Left hindlimb (tissue), 1 donor: Measurements from ENCODE around the gene LMOD3.
A peak's percentile ranks its signal among the peaks of the same experiment; 100 is the strongest.

ENCODE experiments used
- DNase-seq: peaks from one replicate; pipeline ENCODE4 v3.0.0-alpha.2; 2018

Gene LMOD3

GRCh38 chr3:69121513-69121912 is 882 bp downstream of the LMOD3 start:
- no peak for DNase-seq

- peak; percentile 60 for DNase-seq
These were observed 1.4 kb downstream of the LMOD3 start for GRCh38 chr3:69120879-69121464.

GRCh38 chr3:69119681-69120080 is 2.7 kb downstream of the LMOD3 start:
- DNase-seq: no peak

GRCh38 chr3:69119138-69119537 is 3.3 kb downstream of the LMOD3 start:
- DNase-seq: no peak

- no peak for DNase-seq
These were observed 3.8 kb downstream of the LMOD3 start for GRCh38 chr3:69118555-69118954.

GRCh38 chr3:69116897-69117296 is 5.5 kb downstream of the LMOD3 start:
- no peak for DNase-seq

GRCh38 chr3:69116162-69116561 is 6.2 kb downstream of the LMOD3 start:
- no peak for DNase-seq

- DNase-seq: no peak
These were observed 6.7 kb downstream of the LMOD3 start for GRCh38 chr3:69115731-69116130.

- DNase-seq: no peak
These were observed 8.9 kb downstream of the LMOD3 start for GRCh38 chr3:69113536-69113935.

- DNase-seq: no peak
These were observed 11.4 kb downstream of the LMOD3 start for GRCh38 chr3:69110941-69111546.

GRCh38 chr3:69108811-69109210 is 13.6 kb downstream of the LMOD3 start:
- no peak for DNase-seq

- no peak for DNase-seq
These were observed 14.6 kb downstream of the LMOD3 start for GRCh38 chr3:69107841-69108240.

GRCh38 chr3:69105320-69105719 is 17.1 kb downstream of the LMOD3 start:
- no peak for DNase-seq

- DNase-seq: no peak
These were observed 17.8 kb downstream of the LMOD3 start for GRCh38 chr3:69104586-69104985.

GRCh38 chr3:69103123-69103522 is 19.3 kb downstream of the LMOD3 start:
- DNase-seq: no peak

GRCh38 chr3:69102384-69102783 is 20.0 kb downstream of the LMOD3 start:
- no peak for DNase-seq

- DNase-seq: no peak
These were observed 22.8 kb downstream of the LMOD3 start for GRCh38 chr3:69099576-69099975.

GRCh38 chr3:69097407-69098086 is 24.8 kb downstream of the LMOD3 start:
- no peak for DNase-seq

GRCh38 chr3:69096299-69096698 is 26.1 kb downstream of the LMOD3 start:
- no peak for DNase-seq

- no peak for DNase-seq
These were observed 26.8 kb downstream of the LMOD3 start for GRCh38 chr3:69095636-69096035.

- DNase-seq: no peak
These were observed 27.8 kb downstream of the LMOD3 start for GRCh38 chr3:69094467-69095205.

GRCh38 chr3:69092030-69092516 is 30.3 kb downstream of the LMOD3 start:
- no peak for DNase-seq

GRCh38 chr3:69091389-69092029 is 30.9 kb downstream of the LMOD3 start:
- no peak for DNase-seq
